HFF-Myc (cell line): ENCODE measurements around the gene PODXL2.

Experiments used
- DNase-seq: peaks from one replicate; pipeline ENCODE4 v3.0.0-alpha.2; 2011; ENCODE audit warnings: low read depth; ENCODE audit errors: extremely low read depth
- H3K4me3 ChIP-seq: replicated peaks from 2 replicates; pipeline ENCODE4 v1.5.1; 2011; ENCODE audit warnings: low read depth, mild to moderate bottlenecking, control low read depth, low read length
- CTCF ChIP-seq: IDR thresholded peaks from 2 replicates; pipeline ENCODE4 v1.5.1; 2012; ENCODE audit warnings: mild to moderate bottlenecking, low read depth, low read length, control low read depth; ENCODE audit errors: missing control alignments

The PODXL2 gene

GRCh38 chr3:127620637-127621375 lies 8.2 kb upstream of the PODXL2 start:
- no peak overlapping the region for H3K4me3 ChIP-seq
- no peak for DNase-seq
- TF ChIP-seq CTCF = no peak

GRCh38 chr3:127622031-127622430 lies 7.0 kb upstream of the PODXL2 start:
- no peak for TF ChIP-seq CTCF
- no peak overlapping the region for H3K4me3 ChIP-seq
- no peak for DNase-seq

- no peak for TF ChIP-seq CTCF
- DNase-seq = no peak
Measured at GRCh38 chr3:127622772-127623576, 6.0 kb upstream of the PODXL2 start.

GRCh38 chr3:127624063-127624462 lies 4.9 kb upstream of the PODXL2 start:
- no peak for TF ChIP-seq CTCF
- no peak for DNase-seq
- no peak overlapping the region for H3K4me3 ChIP-seq

More at GRCh38 chr3:127622772-127623576, 6.0 kb upstream of the PODXL2 start:
- H3K4me3 ChIP-seq = no peak overlapping the region

GRCh38 chr3:127625821-127626220 lies 3.2 kb upstream of the PODXL2 start:
- DNase-seq = no peak
- TF ChIP-seq CTCF = no peak
- no peak overlapping the region for H3K4me3 ChIP-seq

GRCh38 chr3:127628426-127628787 lies 578 bp upstream of the PODXL2 start:
- no peak for DNase-seq
- no peak overlapping the region for H3K4me3 ChIP-seq
- no peak for TF ChIP-seq CTCF
